22Rv1 (cell line): ENCODE data around the gene TKTL1.

Experiments
- ZFX ChIP-seq: fragments of 450-650 bp; IDR thresholded peaks from 2 replicates; pipeline ENCODE4 v1.6.1; 2017; ENCODE audit warnings: antibody characterized with exemption, borderline replicate concordance
- TF ChIP-seq, protein P1 (sequence below): fragments of 450-650 bp; IDR thresholded peaks from 2 replicates; pipeline ENCODE4 v1.5.1; 2017; ENCODE audit warnings: mild to moderate bottlenecking

DNA sequence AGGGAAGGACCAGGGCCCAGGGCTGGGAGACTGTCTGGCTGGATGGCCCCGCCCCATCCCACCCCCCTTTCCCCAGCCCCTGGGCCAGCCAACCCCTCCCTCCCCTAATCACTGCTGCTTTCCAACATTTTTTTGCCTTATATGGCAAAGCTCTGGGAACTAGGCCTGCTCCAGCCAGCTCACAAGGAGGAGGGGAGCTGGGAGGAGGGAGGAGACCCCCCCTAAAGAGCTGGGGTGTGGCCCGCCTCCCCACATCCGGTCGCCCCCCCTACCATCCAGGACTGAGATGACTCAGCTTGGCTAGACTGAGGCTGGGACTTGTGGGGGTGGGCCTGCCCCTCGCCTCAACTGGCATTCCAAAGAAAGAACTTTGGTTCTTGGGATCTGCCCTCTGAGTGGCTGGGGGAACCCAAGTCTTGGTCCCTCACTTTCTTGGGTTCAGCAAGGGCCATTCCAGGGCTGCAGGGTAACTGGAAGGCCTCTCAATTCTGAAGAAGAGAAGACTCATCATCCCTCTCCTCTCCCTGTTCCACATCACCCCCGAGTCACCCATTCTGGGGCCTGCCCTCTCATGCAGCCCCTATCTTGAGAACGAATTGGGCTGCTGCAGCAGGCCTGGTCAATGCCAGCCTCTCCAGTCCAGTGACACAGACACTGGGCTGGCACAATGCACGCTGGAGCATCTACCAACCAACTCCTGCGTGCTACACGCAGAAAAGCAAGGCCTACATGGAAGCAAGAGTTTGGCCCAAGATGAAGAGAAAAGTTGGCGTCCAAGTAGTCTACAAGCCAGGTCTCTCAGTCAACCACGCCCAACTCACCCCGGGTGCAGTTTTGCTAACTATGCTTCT, 74.1 kb downstream of the TKTL1 start:
- TF ChIP-seq, protein P1, sequence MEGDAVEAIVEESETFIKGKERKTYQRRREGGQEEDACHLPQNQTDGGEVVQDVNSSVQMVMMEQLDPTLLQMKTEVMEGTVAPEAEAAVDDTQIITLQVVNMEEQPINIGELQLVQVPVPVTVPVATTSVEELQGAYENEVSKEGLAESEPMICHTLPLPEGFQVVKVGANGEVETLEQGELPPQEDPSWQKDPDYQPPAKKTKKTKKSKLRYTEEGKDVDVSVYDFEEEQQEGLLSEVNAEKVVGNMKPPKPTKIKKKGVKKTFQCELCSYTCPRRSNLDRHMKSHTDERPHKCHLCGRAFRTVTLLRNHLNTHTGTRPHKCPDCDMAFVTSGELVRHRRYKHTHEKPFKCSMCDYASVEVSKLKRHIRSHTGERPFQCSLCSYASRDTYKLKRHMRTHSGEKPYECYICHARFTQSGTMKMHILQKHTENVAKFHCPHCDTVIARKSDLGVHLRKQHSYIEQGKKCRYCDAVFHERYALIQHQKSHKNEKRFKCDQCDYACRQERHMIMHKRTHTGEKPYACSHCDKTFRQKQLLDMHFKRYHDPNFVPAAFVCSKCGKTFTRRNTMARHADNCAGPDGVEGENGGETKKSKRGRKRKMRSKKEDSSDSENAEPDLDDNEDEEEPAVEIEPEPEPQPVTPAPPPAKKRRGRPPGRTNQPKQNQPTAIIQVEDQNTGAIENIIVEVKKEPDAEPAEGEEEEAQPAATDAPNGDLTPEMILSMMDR: no peak
- no peak for TF ChIP-seq ZFX
